HEK293 (cell line): ENCODE data around the gene UPP2.

ENCODE experiments used
- CTCF ChIA-PET: fragments of 350-600 bp; formaldehyde crosslinking; extraction: SDS; loops from one replicate; lab custom pipeline; 2021; ENCODE audit warnings: antibody characterized with exemption; lab: Yijun Ruan, JAX
- POLR2A ChIA-PET: fragments of 300-600 bp; formaldehyde crosslinking; extraction: SDS; loops from one replicate; lab custom pipeline; 2020; ENCODE audit warnings: antibody characterized with exemption, inconsistent platforms; lab: Yijun Ruan, JAX
- H3K27ac ChIP-seq: fragments of 200-500 bp; sonication (Bioruptor generic); 2 replicates; pipeline ENCODE4 v1.5.1; 2014; ENCODE audit warnings: low read depth, low read length, control low read depth, inconsistent platforms; ENCODE audit errors: extremely low read depth
- H3K36me3 ChIP-seq, 2 experiments: fragments of 200-500 bp in 1 of 2; sonication (Bioruptor generic) in 1 of 2; 1 replicate in 1 of 2; 2 replicates in 1 of 2; pipeline ENCODE4 v1.5.1; 2014 to 2017; ENCODE audit warnings: inconsistent platforms in 2 of 2, low read length in 2 of 2; ENCODE audit not compliant: control insufficient read depth in 2 of 2, insufficient read depth in 1 of 2
- H3K4me1 ChIP-seq: fragments of 200-500 bp; sonication (Bioruptor generic); 2 replicates; pipeline ENCODE4 v1.5.1; 2014; ENCODE audit warnings: mild to moderate bottlenecking, low read length, inconsistent platforms; ENCODE audit not compliant: control insufficient read depth, insufficient read depth
- H3K4me3 ChIP-seq: 2 replicates; pipeline ENCODE4 v1.5.1; 2011; ENCODE audit warnings: low read depth, mild to moderate bottlenecking, control low read depth, low read length, moderate library complexity
- H3K9me3 ChIP-seq: fragments of 200-500 bp; sonication (Bioruptor generic); 2 replicates; pipeline ENCODE4 v1.5.1; 2014; ENCODE audit warnings: low read depth, low read length, inconsistent platforms; ENCODE audit not compliant: control insufficient read depth, insufficient read depth
- GLI4 ChIP-seq: fragments of 450-650 bp; formaldehyde crosslinking; IDR thresholded peaks from 2 replicates; pipeline ENCODE4 v1.5.1; 2016; ENCODE audit warnings: missing biosample characterization, missing genetic modification characterization
- MZF1 ChIP-seq: fragments of 450-650 bp; formaldehyde crosslinking; IDR thresholded peaks from 2 replicates; pipeline ENCODE4 v1.5.1; 2017; ENCODE audit warnings: missing biosample characterization, missing genetic modification characterization, borderline replicate concordance
- ZBTB17 ChIP-seq: fragments of 450-650 bp; formaldehyde crosslinking; IDR thresholded peaks from 2 replicates; pipeline ENCODE4 v1.5.1; 2016; ENCODE audit warnings: missing biosample characterization, missing genetic modification characterization
- ZBTB20 ChIP-seq: fragments of 450-650 bp; formaldehyde crosslinking; IDR thresholded peaks from 2 replicates; pipeline ENCODE4 v1.5.1; 2016; ENCODE audit warnings: missing biosample characterization, missing genetic modification characterization
- ZIC2 ChIP-seq: fragments of 450-650 bp; formaldehyde crosslinking; IDR thresholded peaks from 2 replicates; pipeline ENCODE4 v1.5.1; 2016; ENCODE audit warnings: missing biosample characterization, missing genetic modification characterization
- ZNF114 ChIP-seq: fragments of 450-650 bp; formaldehyde crosslinking; IDR thresholded peaks from 2 replicates; pipeline ENCODE4 v1.5.0; 2017; ENCODE audit warnings: missing biosample characterization, missing genetic modification characterization
- ZNF140 ChIP-seq: fragments of 450-650 bp; formaldehyde crosslinking; IDR thresholded peaks from 2 replicates; pipeline ENCODE4 v1.5.1; 2016; ENCODE audit warnings: missing biosample characterization, missing genetic modification characterization
- ZNF146 ChIP-seq: fragments of 450-650 bp; formaldehyde crosslinking; IDR thresholded peaks from 2 replicates; pipeline ENCODE4 v1.5.1; 2016; ENCODE audit warnings: missing biosample characterization, missing genetic modification characterization
- ZNF23 ChIP-seq: fragments of 450-650 bp; formaldehyde crosslinking; IDR thresholded peaks from 2 replicates; pipeline ENCODE4 v1.5.1; 2016; ENCODE audit warnings: missing biosample characterization, missing genetic modification characterization, borderline replicate concordance
- ZNF24 ChIP-seq: fragments of 450-650 bp; formaldehyde crosslinking; IDR thresholded peaks from 2 replicates; pipeline ENCODE4 v1.5.1; 2016; ENCODE audit warnings: missing biosample characterization, missing genetic modification characterization
- ZNF248 ChIP-seq: fragments of 450-650 bp; formaldehyde crosslinking; IDR thresholded peaks from 2 replicates; pipeline ENCODE4 v1.5.1; 2017; ENCODE audit warnings: missing biosample characterization, missing genetic modification characterization
- ZNF350 ChIP-seq: fragments of 450-650 bp; formaldehyde crosslinking; IDR thresholded peaks from 2 replicates; pipeline ENCODE4 v1.5.0; 2017; ENCODE audit warnings: missing biosample characterization, mild to moderate bottlenecking, missing genetic modification characterization
- ZNF354C ChIP-seq: fragments of 450-650 bp; formaldehyde crosslinking; IDR thresholded peaks from 2 replicates; pipeline ENCODE4 v1.5.1; 2016; ENCODE audit warnings: missing biosample characterization, missing genetic modification characterization, low read depth, borderline replicate concordance
- ZNF548 ChIP-seq: fragments of 450-650 bp; formaldehyde crosslinking; IDR thresholded peaks from 2 replicates; pipeline ENCODE4 v1.5.1; 2016; ENCODE audit warnings: missing biosample characterization, missing genetic modification characterization
- ZNF610 ChIP-seq: fragments of 450-650 bp; formaldehyde crosslinking; IDR thresholded peaks from 2 replicates; pipeline ENCODE4 v1.5.1; 2016; ENCODE audit warnings: missing biosample characterization, missing genetic modification characterization, borderline replicate concordance
- ZNF621 ChIP-seq: fragments of 450-650 bp; formaldehyde crosslinking; IDR thresholded peaks from 2 replicates; pipeline ENCODE4 v1.5.1; 2017; ENCODE audit warnings: missing biosample characterization, missing genetic modification characterization
- ZNF660 ChIP-seq: fragments of 450-650 bp; IDR thresholded peaks from 2 replicates; pipeline ENCODE4 v1.5.1; 2018; ENCODE audit warnings: missing biosample characterization, mild to moderate bottlenecking, missing genetic modification characterization
- ZNF776 ChIP-seq: fragments of 450-650 bp; formaldehyde crosslinking; IDR thresholded peaks from 2 replicates; pipeline ENCODE4 v1.5.0; 2017; ENCODE audit warnings: missing biosample characterization, missing genetic modification characterization, borderline replicate concordance
- TF ChIP-seq, protein P1 (sequence below): fragments of 450-650 bp; formaldehyde crosslinking; IDR thresholded peaks from 2 replicates; pipeline ENCODE4 v1.5.1; 2017; ENCODE audit warnings: missing biosample characterization, missing genetic modification characterization
- TF ChIP-seq, protein P2 (sequence below): fragments of 450-650 bp; formaldehyde crosslinking; IDR thresholded peaks from 2 replicates; pipeline ENCODE4 v1.5.1; 2016; ENCODE audit warnings: missing biosample characterization, missing genetic modification characterization
- TF ChIP-seq, protein P3 (sequence below): fragments of 450-650 bp; formaldehyde crosslinking; IDR thresholded peaks from 2 replicates; pipeline ENCODE4; 2016; ENCODE audit warnings: missing biosample characterization, missing genetic modification characterization
- TF ChIP-seq, protein P4 (sequence below): fragments of 450-650 bp; formaldehyde crosslinking; IDR thresholded peaks from 2 replicates; pipeline ENCODE4 v1.5.1; 2016; ENCODE audit warnings: missing biosample characterization, missing genetic modification characterization

The UPP2 gene

DNA sequence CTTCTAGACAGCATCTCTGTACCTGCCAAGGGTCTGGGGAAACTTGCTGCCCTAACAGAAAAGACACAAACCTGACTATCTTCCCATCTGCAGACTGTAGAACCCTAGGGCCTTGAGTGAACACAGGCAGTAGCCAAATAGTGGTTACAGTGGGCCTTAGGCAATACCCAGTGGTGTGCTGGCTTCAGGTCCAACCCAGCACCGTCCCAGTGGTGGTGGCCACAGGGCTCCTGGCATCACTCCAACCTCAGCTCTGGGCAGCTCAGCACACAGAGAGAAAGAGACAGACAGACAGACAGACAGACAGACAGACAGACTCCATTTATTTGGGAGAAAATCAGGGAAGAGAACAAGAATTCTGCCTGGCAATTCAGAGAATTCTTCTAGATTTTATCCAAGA lies 29.3 kb upstream of the UPP2 start (continued):
- TF ChIP-seq, protein P1, sequence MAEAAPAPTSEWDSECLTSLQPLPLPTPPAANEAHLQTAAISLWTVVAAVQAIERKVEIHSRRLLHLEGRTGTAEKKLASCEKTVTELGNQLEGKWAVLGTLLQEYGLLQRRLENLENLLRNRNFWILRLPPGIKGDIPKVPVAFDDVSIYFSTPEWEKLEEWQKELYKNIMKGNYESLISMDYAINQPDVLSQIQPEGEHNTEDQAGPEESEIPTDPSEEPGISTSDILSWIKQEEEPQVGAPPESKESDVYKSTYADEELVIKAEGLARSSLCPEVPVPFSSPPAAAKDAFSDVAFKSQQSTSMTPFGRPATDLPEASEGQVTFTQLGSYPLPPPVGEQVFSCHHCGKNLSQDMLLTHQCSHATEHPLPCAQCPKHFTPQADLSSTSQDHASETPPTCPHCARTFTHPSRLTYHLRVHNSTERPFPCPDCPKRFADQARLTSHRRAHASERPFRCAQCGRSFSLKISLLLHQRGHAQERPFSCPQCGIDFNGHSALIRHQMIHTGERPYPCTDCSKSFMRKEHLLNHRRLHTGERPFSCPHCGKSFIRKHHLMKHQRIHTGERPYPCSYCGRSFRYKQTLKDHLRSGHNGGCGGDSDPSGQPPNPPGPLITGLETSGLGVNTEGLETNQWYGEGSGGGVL (tag by site-specific recombination) = no peak

DNA sequence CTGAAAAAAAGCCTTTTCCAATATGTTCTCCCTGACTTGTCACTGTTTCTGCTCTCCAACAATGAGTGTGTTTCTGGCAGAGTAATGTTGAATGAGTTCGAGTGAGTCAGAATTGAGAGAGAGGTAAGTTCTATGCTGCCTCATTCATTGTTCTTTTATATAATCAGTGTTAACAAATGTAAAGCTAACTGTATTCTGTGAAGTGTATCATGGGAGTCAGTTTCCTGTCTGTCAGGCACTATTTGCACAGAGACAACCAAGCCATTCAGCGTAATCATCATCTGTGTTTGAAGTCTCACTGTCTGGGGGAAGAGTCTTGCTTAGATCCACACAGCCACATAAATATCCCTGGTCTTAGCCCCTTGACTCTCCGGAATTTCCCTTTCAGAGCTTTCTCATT lies 22.0 kb upstream of the UPP2 start:
- Histone ChIP-seq H3K4me1 (no peaks in the 10 kb centered on the region), H3K4me3 (no peak overlapping the region), H3K36me3 (no peaks in the 10 kb centered on the region), H3K9me3 (no peaks in the 10 kb centered on the region), H3K27ac (no peak overlapping the region)
- ChIA-PET POLR2A (no interaction called here), CTCF (interaction anchor here (0.7 kb wide), 1 partner anchor 10 kb away, joined by 3 read pairs; no protein-coding TSS in a partner anchor)
- no peak for TF ChIP-seq ZBTB17 (tag by site-specific recombination)
- TF ChIP-seq, protein P2, sequence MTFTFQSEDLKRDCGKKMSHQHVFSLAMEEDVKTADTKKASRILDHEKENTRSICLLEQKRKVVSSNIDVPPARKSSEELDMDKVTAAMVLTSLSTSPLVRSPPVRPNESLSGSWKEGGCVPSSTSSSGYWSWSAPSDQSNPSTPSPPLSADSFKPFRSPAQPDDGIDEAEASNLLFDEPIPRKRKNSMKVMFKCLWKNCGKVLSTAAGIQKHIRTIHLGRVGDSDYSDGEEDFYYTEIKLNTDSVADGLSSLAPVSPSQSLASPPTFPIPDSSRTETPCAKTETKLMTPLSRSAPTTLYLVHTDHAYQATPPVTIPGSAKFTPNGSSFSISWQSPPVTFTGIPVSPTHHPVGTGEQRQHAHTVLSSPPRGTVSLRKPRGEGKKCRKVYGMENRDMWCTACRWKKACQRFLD = no peak
- no peak for TF ChIP-seq ZNF146 (tag by site-specific recombination)
- TF ChIP-seq ZNF610 = no peak
- no peak for TF ChIP-seq ZNF350 (tag by site-specific recombination)

DNA sequence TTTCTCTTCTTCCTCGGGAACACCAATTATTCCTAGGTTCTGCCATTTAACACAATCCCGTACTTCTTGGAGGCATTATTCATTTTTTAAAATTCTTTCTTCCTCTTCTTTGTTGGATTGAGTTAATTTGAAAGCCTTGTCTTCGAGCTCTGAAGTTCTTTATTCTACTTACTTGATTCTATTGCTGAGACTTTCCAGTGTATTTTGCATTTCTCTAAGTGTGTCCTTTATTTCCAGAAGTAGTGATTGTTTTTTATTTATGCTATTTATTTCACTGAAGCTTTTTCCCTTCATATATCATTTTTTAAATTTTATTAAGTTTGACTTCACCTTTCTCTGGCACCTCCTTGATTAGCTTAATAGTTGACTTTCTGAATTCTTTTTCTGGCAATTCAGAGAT lies 13.6 kb upstream of the UPP2 start:
- POLR2A ChIA-PET = no interaction called here
- CTCF ChIA-PET = no interaction called here
- no peaks in the 10 kb centered on the region for H3K9me3 ChIP-seq

More for the DNA sequence above, 13.6 kb upstream of the UPP2 start:
- Histone ChIP-seq H3K27ac (no peak overlapping the region), H3K36me3 (no peaks in the 10 kb centered on the region), H3K4me3 (no peak overlapping the region), H3K4me1 (no peaks in the 10 kb centered on the region)
- TF ChIP-seq ZNF140 (no peak), ZNF248 (tag by site-specific recombination) (no peak), ZNF23 (tag by site-specific recombination) (no peak), MZF1 (no peak), ZNF114 (no peak), ZBTB20 (tag by site-specific recombination) (no peak), ZNF354C (no peak), GLI4 (tag by site-specific recombination) (no peak), ZNF776 (no peak), ZNF24 (no peak), ZNF660 (no peak), ZIC2 (tag by site-specific recombination) (no peak), ZNF548 (tag by site-specific recombination) (no peak), ZNF621 (tag by site-specific recombination) (no peak)
- TF ChIP-seq, protein P3, sequence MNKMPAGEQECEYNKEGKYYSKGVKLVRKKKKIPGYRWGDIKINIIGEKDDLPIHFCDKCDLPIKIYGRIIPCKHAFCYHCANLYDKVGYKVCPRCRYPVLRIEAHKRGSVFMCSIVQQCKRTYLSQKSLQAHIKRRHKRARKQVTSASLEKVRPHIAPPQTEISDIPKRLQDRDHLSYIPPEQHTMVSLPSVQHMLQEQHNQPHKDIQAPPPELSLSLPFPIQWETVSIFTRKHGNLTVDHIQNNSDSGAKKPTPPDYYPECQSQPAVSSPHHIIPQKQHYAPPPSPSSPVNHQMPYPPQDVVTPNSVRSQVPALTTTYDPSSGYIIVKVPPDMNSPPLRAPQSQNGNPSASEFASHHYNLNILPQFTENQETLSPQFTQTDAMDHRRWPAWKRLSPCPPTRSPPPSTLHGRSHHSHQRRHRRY (tag by site-specific recombination) = no peak
- TF ChIP-seq, protein P4, sequence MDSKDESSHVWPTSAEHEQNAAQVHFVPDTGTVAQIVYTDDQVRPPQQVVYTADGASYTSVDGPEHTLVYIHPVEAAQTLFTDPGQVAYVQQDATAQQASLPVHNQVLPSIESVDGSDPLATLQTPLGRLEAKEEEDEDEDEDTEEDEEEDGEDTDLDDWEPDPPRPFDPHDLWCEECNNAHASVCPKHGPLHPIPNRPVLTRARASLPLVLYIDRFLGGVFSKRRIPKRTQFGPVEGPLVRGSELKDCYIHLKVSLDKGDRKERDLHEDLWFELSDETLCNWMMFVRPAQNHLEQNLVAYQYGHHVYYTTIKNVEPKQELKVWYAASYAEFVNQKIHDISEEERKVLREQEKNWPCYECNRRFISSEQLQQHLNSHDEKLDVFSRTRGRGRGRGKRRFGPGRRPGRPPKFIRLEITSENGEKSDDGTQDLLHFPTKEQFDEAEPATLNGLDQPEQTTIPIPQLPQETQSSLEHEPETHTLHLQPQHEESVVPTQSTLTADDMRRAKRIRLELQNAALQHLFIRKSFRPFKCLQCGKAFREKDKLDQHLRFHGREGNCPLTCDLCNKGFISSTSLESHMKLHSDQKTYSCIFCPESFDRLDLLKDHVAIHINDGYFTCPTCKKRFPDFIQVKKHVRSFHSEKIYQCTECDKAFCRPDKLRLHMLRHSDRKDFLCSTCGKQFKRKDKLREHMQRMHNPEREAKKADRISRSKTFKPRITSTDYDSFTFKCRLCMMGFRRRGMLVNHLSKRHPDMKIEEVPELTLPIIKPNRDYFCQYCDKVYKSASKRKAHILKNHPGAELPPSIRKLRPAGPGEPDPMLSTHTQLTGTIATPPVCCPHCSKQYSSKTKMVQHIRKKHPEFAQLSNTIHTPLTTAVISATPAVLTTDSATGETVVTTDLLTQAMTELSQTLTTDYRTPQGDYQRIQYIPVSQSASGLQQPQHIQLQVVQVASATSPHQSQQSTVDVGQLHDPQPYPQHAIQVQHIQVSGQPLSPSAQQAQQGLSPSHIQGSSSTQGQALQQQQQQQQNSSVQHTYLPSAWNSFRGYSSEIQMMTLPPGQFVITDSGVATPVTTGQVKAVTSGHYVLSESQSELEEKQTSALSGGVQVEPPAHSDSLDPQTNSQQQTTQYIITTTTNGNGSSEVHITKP (tag by site-specific recombination) = no peak
